SK-N-SH (cell line): ENCODE results near the gene GNAI1. TPM values are rescaled to one million over a fixed set of nuclear protein-coding genes. Genes with fewer than 3 reads are reported as not detected.

ENCODE experiments used
- CTCF ChIA-PET: fragments of 300-600, 350-600 bp; formaldehyde crosslinking; extraction: SDS; loops from one replicate; lab custom pipeline; 2021; lab: Yijun Ruan, JAX
- POLR2A ChIA-PET: fragments of 350-600 bp; sonication (Branson Sonifier 250); formaldehyde crosslinking; extraction: SDS; loops from one replicate; lab custom pipeline; 2020; ENCODE audit warnings: antibody characterized with exemption, inconsistent platforms; lab: Yijun Ruan, JAX
- DNase-seq: peaks from one replicate; pipeline ENCODE4 v3.0.0; 2012
- H2AFZ ChIP-seq: fragments of 200-600 bp; sonication (generic); 2 replicates; pipeline ENCODE4 v1.8.1; 2016; ENCODE audit warnings: antibody characterized with exemption, mild to moderate bottlenecking, low read depth
- H3F3A ChIP-seq: fragments of 200-600 bp; sonication (generic); replicated peaks from 2 replicates; pipeline ENCODE3; 2016; ENCODE audit warnings: antibody characterized with exemption, mild to moderate bottlenecking; ENCODE audit not compliant: insufficient read depth
- H3K27ac ChIP-seq, 2 experiments: fragments of 200-500 bp in 1 of 2; fragments of 200-600 bp in 1 of 2; sonication (Bioruptor generic) in 1 of 2; sonication (generic), shearing (Covaris generic) in 1 of 2; 2 replicates each; pipeline versions ENCODE4 v1.5.1 to v1.6.1; 2014 to 2016; ENCODE audit warnings: low read depth in 2 of 2, inconsistent platforms in 1 of 2, low read length in 1 of 2, mild to moderate bottlenecking in 1 of 2, mixed read lengths in 1 of 2
- H3K27me3 ChIP-seq: fragments of 200-600 bp; sonication (generic), shearing (Covaris generic); 2 replicates; pipeline ENCODE4 v1.6.1; 2016; ENCODE audit warnings: mixed run types; ENCODE audit not compliant: insufficient read depth
- H3K36me3 ChIP-seq, 2 experiments: fragments of 200-500 bp in 1 of 2; fragments of 200-600 bp in 1 of 2; sonication (Bioruptor generic) in 1 of 2; sonication (generic) in 1 of 2; replicated peaks in 1 of 2; 2 replicates each; pipeline versions ENCODE3 to v1.5.1; 2014 to 2016; ENCODE audit warnings: low read length in 1 of 2, mild to moderate bottlenecking in 1 of 2; ENCODE audit not compliant: insufficient read depth in 2 of 2, control insufficient read depth in 1 of 2
- H3K4me1 ChIP-seq, 2 experiments: fragments of 200-500 bp in 1 of 2; fragments of 200-600 bp in 1 of 2; sonication (Bioruptor generic) in 1 of 2; sonication (generic), shearing (Covaris generic) in 1 of 2; 2 replicates each; pipeline versions ENCODE4 v1.5.1 to v1.6.1; 2014 to 2016; ENCODE audit warnings: low read depth in 1 of 2, low read length in 1 of 2, mixed run types in 1 of 2; ENCODE audit not compliant: insufficient read depth in 2 of 2, control insufficient read depth in 1 of 2
- H3K4me2 ChIP-seq: fragments of 200-600 bp; sonication (generic), shearing (Covaris generic); 2 replicates; pipeline ENCODE4 v1.6.1; 2017; ENCODE audit warnings: mixed run types
- H3K4me3 ChIP-seq, 2 experiments: fragments of 200-500 bp in 1 of 2; fragments of 200-600 bp in 1 of 2; sonication (Bioruptor generic) in 1 of 2; sonication (generic), shearing (Covaris generic) in 1 of 2; 2 replicates each; pipeline versions ENCODE4 v1.5.1 to v1.8.1; 2014 to 2016; ENCODE audit warnings: low read depth in 2 of 2, inconsistent platforms in 1 of 2, low read length in 1 of 2, mild to moderate bottlenecking in 1 of 2, mixed read lengths in 1 of 2, moderate library complexity in 1 of 2
- H3K79me2 ChIP-seq: fragments of 200-600 bp; sonication (generic); 2 replicates; pipeline ENCODE4 v1.8.1; 2017; ENCODE audit warnings: mild to moderate bottlenecking; ENCODE audit not compliant: insufficient read depth
- H3K9ac ChIP-seq: fragments of 200-600 bp; sonication (generic); 2 replicates; pipeline ENCODE4 v1.6.1; 2017; ENCODE audit warnings: mixed run types
- H3K9me2 ChIP-seq: fragments of 200-600 bp; sonication (generic); 2 replicates; pipeline ENCODE4 v1.6.1; 2017; ENCODE audit warnings: mixed run types
- H3K9me3 ChIP-seq: fragments of 200-600 bp; sonication (generic); 2 replicates; pipeline ENCODE4 v1.6.1; 2017; ENCODE audit warnings: mixed run types, mild to moderate bottlenecking, moderate library complexity
- H4K20me1 ChIP-seq: fragments of 200-600 bp; sonication (generic); 2 replicates; pipeline ENCODE4 v1.6.1; 2017; ENCODE audit warnings: mild to moderate bottlenecking, mixed run types; ENCODE audit not compliant: insufficient read depth
- CTCF ChIP-seq: fragments of 200-600 bp; sonication (generic); IDR thresholded peaks from 2 replicates; pipeline ENCODE4 v1.6.1; 2017; ENCODE audit warnings: antibody characterized with exemption, mild to moderate bottlenecking, moderate library complexity
- ELF1 ChIP-seq: IDR thresholded peaks from 2 replicates; pipeline ENCODE4 v1.4.0; 2012
- EP300 ChIP-seq, 2 experiments: IDR thresholded peaks; 2 replicates each; pipeline versions ENCODE4 v1.4.0 to v1.6.1; 2012; ENCODE audit warnings: borderline replicate concordance in 1 of 2, low read depth in 1 of 2, low read length in 1 of 2
- FOXJ3 ChIP-seq: sonication (generic); formaldehyde crosslinking; IDR thresholded peaks from 2 replicates; pipeline ENCODE4 v1.5.1; 2020; ENCODE audit warnings: mild to moderate bottlenecking, missing genetic modification reagents
- GABPA ChIP-seq: IDR thresholded peaks from 2 replicates; pipeline ENCODE4 v1.4.0; 2012; ENCODE audit warnings: low read depth, mild to moderate bottlenecking
- JUND ChIP-seq: IDR thresholded peaks from 2 replicates; pipeline ENCODE4 v1.4.0; 2012
- NFIC ChIP-seq: IDR thresholded peaks from 2 replicates; pipeline ENCODE4 v1.4.0; 2012; ENCODE audit warnings: borderline replicate concordance
- PBX3 ChIP-seq: IDR thresholded peaks from 2 replicates; pipeline ENCODE4; 2012
- TCF12 ChIP-seq: IDR thresholded peaks from 2 replicates; pipeline ENCODE4 v1.4.0; 2012
- TEAD4 ChIP-seq: IDR thresholded peaks from 2 replicates; pipeline ENCODE4 v1.4.0; 2012; ENCODE audit warnings: mild to moderate bottlenecking, borderline replicate concordance; ENCODE audit not compliant: insufficient read depth
- ZBTB33 ChIP-seq: IDR thresholded peaks from 2 replicates; pipeline ENCODE4 v1.4.0; 2012; ENCODE audit warnings: low read depth, borderline replicate concordance
- WGBS: methylation state at CpG from one replicate; pipeline ENCODE4 v1.1.6; 2017; ENCODE audit warnings: low lambda C conversion rate; 5-methylcytosine and 5-hydroxymethylcytosine counted together
- polyA plus RNA-seq, 3 experiments: library from polyadenylated mRNA; depleted of rRNA; stranded (reverse); fragments of >200 nt; gene quantifications; 2 replicates each; pipeline ENCODE4 v1.2.3, GENCODE V29; 2012

Gene GNAI1
- polyA plus RNA-seq, 1 of the 3 experiments (the other 2 are of a cell fraction): 69.1 TPM

- H3K9me3 ChIP-seq: no peaks in the 10 kb centered on the region
- WGBS: 83% methylated on average over 1 of the region's 1 CpG
- no peaks in the 10 kb centered on the region for H3K27me3 ChIP-seq
- ChIA-PET CTCF (interaction anchor here (3.3 kb wide), 1 partner anchor 19 kb away, joined by 14 read pairs; the partner anchor contains the start of gene GNAI1), POLR2A (no interaction called here)
- H2AFZ ChIP-seq: no peak overlapping the region
- TF ChIP-seq JUND (0 out of 2 replicates have a peak, but pooled peaks have one; percentile 14), TCF12 (peak; percentile 18; the same call in 1 of the 2 replicates), NFIC (no peak), FOXJ3 (CRISPR knock-in tag) (no peak)
- DNase-seq: no peak
- peak overlapping the region in 1 of 2 experiments; percentile 8; a peak in 1 of 4 replicates for H3K27ac ChIP-seq
- no peaks in the 10 kb centered on the region for H3K9me2 ChIP-seq
- no peak overlapping the region for H3K4me2 ChIP-seq
- H3K4me3 ChIP-seq: no peak overlapping the region
- H3K9ac ChIP-seq: no peak overlapping the region
- peaks cover 99% of the 10 kb centered on the region for H3K79me2 ChIP-seq
- peaks cover 79% of the 10 kb centered on the region for H4K20me1 ChIP-seq
- peaks cover 29 to 30% of the 10 kb centered on the region in 2 experiments for H3K4me1 ChIP-seq
- H3F3A ChIP-seq: peaks cover 8% of the 10 kb centered on the region
- peaks cover 0 to 4% of the 10 kb centered on the region in 2 experiments for H3K36me3 ChIP-seq
Measured at GRCh38 chr7:80153446-80153845, 18.8 kb downstream of the GNAI1 start.

GRCh38 chr7:80154656-80155333 is 20.2 kb downstream of the GNAI1 start:
- Histone ChIP-seq H3K9ac (no peak overlapping the region), H3K4me2 (no peak overlapping the region), H3K27me3 (no peaks in the 10 kb centered on the region), H3K27ac (peak overlapping the region; percentile 21 to 65; a peak in 3 of 4 replicates), H3K79me2 (peaks cover 99% of the 10 kb centered on the region), H3K9me2 (no peaks in the 10 kb centered on the region), H3K4me1 (peaks cover 22 to 26% of the 10 kb centered on the region in 2 experiments), H3K9me3 (no peaks in the 10 kb centered on the region), H4K20me1 (peaks cover 81% of the 10 kb centered on the region), H2AFZ (no peak overlapping the region), H3F3A (peaks cover 4% of the 10 kb centered on the region), H3K36me3 (peaks cover 0 to 4% of the 10 kb centered on the region in 2 experiments), H3K4me3 (no peak overlapping the region)
- no peak for DNase-seq
- peak; percentile 62 for TF ChIP-seq PBX3
- TF ChIP-seq NFIC: peak; percentile 70; the same call in 1 of the 2 replicates
- no peak for TF ChIP-seq ZBTB33
- no peak for TF ChIP-seq CTCF
- 0 out of 4 replicates have a peak, but pooled peaks of 1 of the 2 experiments have one; percentile 14 for TF ChIP-seq EP300 (IDR thresholded peaks at IDR 0.05; ENCODE audit: borderline replicate concordance in 1 of 2, low read depth in 1 of 2, low read length in 1 of 2)
- TF ChIP-seq GABPA: no peak
- no peak for TF ChIP-seq JUND
- no peak for TF ChIP-seq ELF1
- TF ChIP-seq TEAD4: no peak
- CTCF ChIA-PET: interaction anchor here (0.6 to 3.3 kb wide), 3 partner anchors 10 to 48 kb away, joined by 3 to 14 read pairs (median 4); partner anchors contain the start of gene GNAI1
- POLR2A ChIA-PET: interaction anchor here (0.6 kb wide), 1 partner anchor 36 kb away, joined by 3 read pairs; no protein-coding TSS in a partner anchor
